SK-N-SH (cell line): ENCODE measurements around the gene SHB. TPM values are rescaled to one million over a fixed set of nuclear protein-coding genes. Genes with fewer than 3 reads are reported as not detected.

ENCODE experiments used
- CTCF ChIA-PET: fragments of 300-600, 350-600 bp; formaldehyde crosslinking; extraction: SDS; loops from one replicate; lab custom pipeline; 2021; lab: Yijun Ruan, JAX
- POLR2A ChIA-PET: fragments of 350-600 bp; sonication (Branson Sonifier 250); formaldehyde crosslinking; extraction: SDS; loops from one replicate; lab custom pipeline; 2020; ENCODE audit warnings: antibody characterized with exemption, inconsistent platforms; lab: Yijun Ruan, JAX
- DNase-seq: peaks from one replicate; pipeline ENCODE4 v3.0.0; 2012
- H2AFZ ChIP-seq: fragments of 200-600 bp; sonication (generic); 2 replicates; pipeline ENCODE4 v1.8.1; 2016; ENCODE audit warnings: antibody characterized with exemption, mild to moderate bottlenecking, low read depth
- H3F3A ChIP-seq: fragments of 200-600 bp; sonication (generic); replicated peaks from 2 replicates; pipeline ENCODE3; 2016; ENCODE audit warnings: antibody characterized with exemption, mild to moderate bottlenecking; ENCODE audit not compliant: insufficient read depth
- H3K27ac ChIP-seq, 2 experiments: fragments of 200-500 bp in 1 of 2; fragments of 200-600 bp in 1 of 2; sonication (Bioruptor generic) in 1 of 2; sonication (generic), shearing (Covaris generic) in 1 of 2; 2 replicates each; pipeline versions ENCODE4 v1.5.1 to v1.6.1; 2014 to 2016; ENCODE audit warnings: low read depth in 2 of 2, inconsistent platforms in 1 of 2, low read length in 1 of 2, mild to moderate bottlenecking in 1 of 2, mixed read lengths in 1 of 2
- H3K27me3 ChIP-seq: fragments of 200-600 bp; sonication (generic), shearing (Covaris generic); 2 replicates; pipeline ENCODE4 v1.6.1; 2016; ENCODE audit warnings: mixed run types; ENCODE audit not compliant: insufficient read depth
- H3K36me3 ChIP-seq, 2 experiments: fragments of 200-500 bp in 1 of 2; fragments of 200-600 bp in 1 of 2; sonication (Bioruptor generic) in 1 of 2; sonication (generic) in 1 of 2; replicated peaks in 1 of 2; 2 replicates each; pipeline versions ENCODE3 to v1.5.1; 2014 to 2016; ENCODE audit warnings: low read length in 1 of 2, mild to moderate bottlenecking in 1 of 2; ENCODE audit not compliant: insufficient read depth in 2 of 2, control insufficient read depth in 1 of 2
- H3K4me1 ChIP-seq, 2 experiments: fragments of 200-500 bp in 1 of 2; fragments of 200-600 bp in 1 of 2; sonication (Bioruptor generic) in 1 of 2; sonication (generic), shearing (Covaris generic) in 1 of 2; 2 replicates each; pipeline versions ENCODE4 v1.5.1 to v1.6.1; 2014 to 2016; ENCODE audit warnings: low read depth in 1 of 2, low read length in 1 of 2, mixed run types in 1 of 2; ENCODE audit not compliant: insufficient read depth in 2 of 2, control insufficient read depth in 1 of 2
- H3K4me2 ChIP-seq: fragments of 200-600 bp; sonication (generic), shearing (Covaris generic); 2 replicates; pipeline ENCODE4 v1.6.1; 2017; ENCODE audit warnings: mixed run types
- H3K4me3 ChIP-seq, 2 experiments: fragments of 200-500 bp in 1 of 2; fragments of 200-600 bp in 1 of 2; sonication (Bioruptor generic) in 1 of 2; sonication (generic), shearing (Covaris generic) in 1 of 2; 2 replicates each; pipeline versions ENCODE4 v1.5.1 to v1.8.1; 2014 to 2016; ENCODE audit warnings: low read depth in 2 of 2, inconsistent platforms in 1 of 2, low read length in 1 of 2, mild to moderate bottlenecking in 1 of 2, mixed read lengths in 1 of 2, moderate library complexity in 1 of 2
- H3K79me2 ChIP-seq: fragments of 200-600 bp; sonication (generic); 2 replicates; pipeline ENCODE4 v1.8.1; 2017; ENCODE audit warnings: mild to moderate bottlenecking; ENCODE audit not compliant: insufficient read depth
- H3K9ac ChIP-seq: fragments of 200-600 bp; sonication (generic); 2 replicates; pipeline ENCODE4 v1.6.1; 2017; ENCODE audit warnings: mixed run types
- H3K9me2 ChIP-seq: fragments of 200-600 bp; sonication (generic); 2 replicates; pipeline ENCODE4 v1.6.1; 2017; ENCODE audit warnings: mixed run types
- H3K9me3 ChIP-seq: fragments of 200-600 bp; sonication (generic); 2 replicates; pipeline ENCODE4 v1.6.1; 2017; ENCODE audit warnings: mixed run types, mild to moderate bottlenecking, moderate library complexity
- H4K20me1 ChIP-seq: fragments of 200-600 bp; sonication (generic); 2 replicates; pipeline ENCODE4 v1.6.1; 2017; ENCODE audit warnings: mild to moderate bottlenecking, mixed run types; ENCODE audit not compliant: insufficient read depth
- ELF1 ChIP-seq: IDR thresholded peaks from 2 replicates; pipeline ENCODE4 v1.4.0; 2012
- EZH2phosphoT487 ChIP-seq: fragments of 200-600 bp; sonication (generic); IDR thresholded peaks from 2 replicates; pipeline ENCODE4 v1.6.1; 2017; ENCODE audit warnings: low read depth, mixed run types, mild to moderate bottlenecking, antibody characterized with exemption, moderate library complexity, borderline replicate concordance
- JUND ChIP-seq: IDR thresholded peaks from 2 replicates; pipeline ENCODE4 v1.4.0; 2012
- MXI1 ChIP-seq: IDR thresholded peaks from 2 replicates; pipeline ENCODE4 v1.6.1; 2012; ENCODE audit warnings: mild to moderate bottlenecking, low read depth, low read length, improper control_type of control experiment
- RAD21 ChIP-seq: IDR thresholded peaks from 2 replicates; pipeline ENCODE4 v1.6.1; 2012; ENCODE audit warnings: mild to moderate bottlenecking, low read length
- RXRA ChIP-seq: IDR thresholded peaks from 2 replicates; pipeline ENCODE4 v1.4.0; 2012; ENCODE audit warnings: low read depth, mild to moderate bottlenecking, borderline replicate concordance
- SIN3A ChIP-seq: IDR thresholded peaks from 2 replicates; pipeline ENCODE4 v1.6.1; 2012; ENCODE audit warnings: low read depth, mild to moderate bottlenecking, low read length, moderate library complexity, borderline replicate concordance
- WGBS: methylation state at CpG from one replicate; pipeline ENCODE4 v1.1.6; 2017; ENCODE audit warnings: low lambda C conversion rate; 5-methylcytosine and 5-hydroxymethylcytosine counted together
- polyA plus RNA-seq, 3 experiments: library from polyadenylated mRNA; depleted of rRNA; stranded (reverse); fragments of >200 nt; gene quantifications; 2 replicates each; pipeline ENCODE4 v1.2.3, GENCODE V29; 2012
- TF ChIP-seq, protein P1 (sequence below): fragments of 200-600 bp; sonication (generic); IDR thresholded peaks from 2 replicates; pipeline ENCODE4 v1.6.1; 2017; ENCODE audit warnings: antibody characterized with exemption, mild to moderate bottlenecking, moderate library complexity
- TF ChIP-seq, protein P2 (sequence below): IDR thresholded peaks from 2 replicates; pipeline ENCODE4 v1.4.0; 2012; ENCODE audit warnings: low read depth

Gene SHB
- polyA plus RNA-seq, 1 of the 3 experiments (the other 2 are of a cell fraction) = 26.0 TPM

DNA sequence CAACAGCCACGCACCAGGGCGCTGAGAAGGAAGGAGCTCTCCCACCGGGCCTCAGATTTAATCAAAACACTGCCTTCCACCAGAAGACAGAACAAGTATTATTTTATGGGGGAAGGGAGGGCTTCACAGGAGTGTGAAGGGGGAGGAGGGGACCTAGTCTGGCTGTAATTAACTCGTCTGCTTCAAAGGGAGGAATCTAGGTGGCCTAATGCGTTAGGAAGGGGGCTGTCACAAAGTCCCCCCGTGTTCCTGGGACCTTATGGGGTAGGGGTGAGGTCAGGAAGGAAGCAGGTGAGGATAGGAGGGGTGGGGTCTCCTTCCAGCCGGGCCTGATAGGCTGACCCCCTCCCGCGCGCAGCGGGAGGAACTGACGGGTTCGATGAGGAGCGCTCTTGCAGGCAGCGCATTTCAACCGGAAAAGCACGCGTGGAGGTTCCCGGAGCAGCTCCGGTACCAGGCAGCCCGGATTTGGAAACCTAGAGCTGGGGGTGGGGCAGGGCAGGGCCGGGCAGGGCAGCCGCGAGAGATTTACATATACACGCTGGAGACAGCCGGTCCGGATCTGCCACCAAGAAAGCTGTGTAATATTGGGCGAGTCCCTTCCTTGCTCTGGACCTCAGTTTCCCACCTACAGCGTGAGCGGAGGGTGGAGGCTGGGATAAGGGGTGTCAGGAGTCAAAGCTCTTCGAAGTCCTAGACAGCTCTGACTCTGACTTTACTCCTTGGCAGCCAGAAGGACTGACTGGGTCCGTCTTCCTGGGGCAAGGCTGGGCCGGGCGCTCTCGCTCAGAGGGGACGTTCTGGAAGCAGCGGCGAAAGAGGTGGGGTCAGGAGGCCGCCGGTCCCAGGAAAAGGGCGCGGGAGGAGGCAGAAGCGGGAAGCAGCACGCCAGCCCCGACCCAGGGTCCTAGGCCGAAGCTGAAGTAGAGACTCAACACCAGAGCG, 1.8 kb downstream of the SHB start:
- Histone ChIP-seq H3K9ac (peak overlapping the region; percentile 94), H2AFZ (no peak overlapping the region), H3F3A (peaks cover 14% of the 10 kb centered on the region), H3K4me1 (peaks cover 36 to 63% of the 10 kb centered on the region in 2 experiments; a peak in 3 of 4 replicates), H3K36me3 (peaks cover 0 to 6% of the 10 kb centered on the region in 2 experiments), H3K4me3 (peak overlapping the region; percentile 68 to 78), H3K79me2 (peaks cover 68% of the 10 kb centered on the region), H3K27ac (peak overlapping the region; percentile 57 to 91), H3K27me3 (no peaks in the 10 kb centered on the region), H3K9me2 (no peaks in the 10 kb centered on the region), H3K9me3 (no peaks in the 10 kb centered on the region), H4K20me1 (peaks cover 62% of the 10 kb centered on the region), H3K4me2 (peak overlapping the region; percentile 83)
- POLR2A ChIA-PET = interaction anchor here (1.2 to 1.9 kb wide), 2 partner anchors 44 to 49 kb away, joined by 3 to 7 read pairs; no protein-coding TSS in a partner anchor
- WGBS = 4% methylated on average over 35 of the region's 47 CpGs
- peak; percentile 28; the same call in 1 of the 2 replicates for TF ChIP-seq MXI1
- no peak for TF ChIP-seq JUND
- CTCF ChIA-PET = interaction anchor here (0.9 to 2.2 kb wide), 15 partner anchors 15 to 297 kb away, joined by 3 to 15 read pairs (median 3); no protein-coding TSS in a partner anchor
- DNase-seq = peak; percentile 56

DNA sequence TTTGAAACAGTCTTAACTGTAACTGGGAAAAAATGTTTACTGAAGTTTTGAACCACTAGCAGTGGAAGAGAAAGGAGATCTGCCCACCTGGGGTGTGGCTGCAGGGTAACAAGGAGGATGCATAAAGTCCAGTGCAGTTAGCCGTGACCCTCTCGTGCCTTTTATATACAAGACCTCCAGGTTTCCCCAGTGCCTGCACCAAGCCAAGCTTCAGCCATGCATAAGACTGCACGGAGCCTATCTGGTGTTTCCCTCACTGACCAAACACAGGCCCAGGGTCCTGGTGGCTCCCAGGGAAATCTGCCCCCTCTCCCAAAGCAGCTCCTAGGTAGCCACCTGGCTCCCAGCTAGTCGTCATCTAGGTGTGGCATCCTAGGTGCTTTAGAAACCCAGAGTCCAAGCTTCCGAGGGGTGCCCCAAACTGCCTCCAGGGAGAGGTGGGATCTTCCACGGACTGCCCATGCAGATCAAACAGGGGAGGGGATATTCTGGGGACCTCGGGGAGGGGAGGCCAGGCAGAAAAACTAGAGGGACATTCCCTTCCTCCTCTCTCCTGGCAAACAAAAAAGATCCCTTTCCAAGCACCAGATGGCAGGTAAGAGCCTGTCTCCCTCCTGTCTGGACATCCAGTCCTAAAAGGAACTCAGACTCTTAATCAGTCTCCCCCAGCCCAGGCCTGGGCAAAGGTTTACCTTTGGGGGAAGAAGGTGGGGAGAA, 2.7 kb downstream of the SHB start:
- Histone ChIP-seq H3K79me2 (peaks cover 76% of the 10 kb centered on the region), H3K9ac (peak overlapping the region; percentile 94), H3K4me1 (peaks cover 42 to 68% of the 10 kb centered on the region in 2 experiments; a peak in 3 of 4 replicates)
- TF ChIP-seq SIN3A = no peak
- no peak for TF ChIP-seq RXRA
- TF ChIP-seq, protein P1, sequence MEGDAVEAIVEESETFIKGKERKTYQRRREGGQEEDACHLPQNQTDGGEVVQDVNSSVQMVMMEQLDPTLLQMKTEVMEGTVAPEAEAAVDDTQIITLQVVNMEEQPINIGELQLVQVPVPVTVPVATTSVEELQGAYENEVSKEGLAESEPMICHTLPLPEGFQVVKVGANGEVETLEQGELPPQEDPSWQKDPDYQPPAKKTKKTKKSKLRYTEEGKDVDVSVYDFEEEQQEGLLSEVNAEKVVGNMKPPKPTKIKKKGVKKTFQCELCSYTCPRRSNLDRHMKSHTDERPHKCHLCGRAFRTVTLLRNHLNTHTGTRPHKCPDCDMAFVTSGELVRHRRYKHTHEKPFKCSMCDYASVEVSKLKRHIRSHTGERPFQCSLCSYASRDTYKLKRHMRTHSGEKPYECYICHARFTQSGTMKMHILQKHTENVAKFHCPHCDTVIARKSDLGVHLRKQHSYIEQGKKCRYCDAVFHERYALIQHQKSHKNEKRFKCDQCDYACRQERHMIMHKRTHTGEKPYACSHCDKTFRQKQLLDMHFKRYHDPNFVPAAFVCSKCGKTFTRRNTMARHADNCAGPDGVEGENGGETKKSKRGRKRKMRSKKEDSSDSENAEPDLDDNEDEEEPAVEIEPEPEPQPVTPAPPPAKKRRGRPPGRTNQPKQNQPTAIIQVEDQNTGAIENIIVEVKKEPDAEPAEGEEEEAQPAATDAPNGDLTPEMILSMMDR = 0 out of 2 replicates have a peak, but pooled peaks have one; percentile 25
- no peak for TF ChIP-seq MXI1
- TF ChIP-seq, protein P2, sequence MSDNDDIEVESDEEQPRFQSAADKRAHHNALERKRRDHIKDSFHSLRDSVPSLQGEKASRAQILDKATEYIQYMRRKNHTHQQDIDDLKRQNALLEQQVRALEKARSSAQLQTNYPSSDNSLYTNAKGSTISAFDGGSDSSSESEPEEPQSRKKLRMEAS = no peak
- TF ChIP-seq RAD21 = peak; percentile 11; the same call in 1 of the 2 replicates
- TF ChIP-seq EZH2phosphoT487 = no peak
- no peak for TF ChIP-seq ELF1
- TF ChIP-seq, all 33 proteins: peak for 2
- H4K20me1 ChIP-seq = peaks cover 70% of the 10 kb centered on the region
- no peaks in the 10 kb centered on the region for H3K9me2 ChIP-seq
- H3K9me3 ChIP-seq = no peaks in the 10 kb centered on the region
- POLR2A ChIA-PET = interaction anchor here (1.2 kb wide), 1 partner anchor 48 kb away, joined by 3 read pairs; no protein-coding TSS in a partner anchor
- DNase-seq = no peak
- peak overlapping the region; percentile 68 to 78 for H3K4me3 ChIP-seq
- H3K36me3 ChIP-seq = peaks cover 4 to 6% of the 10 kb centered on the region in 2 experiments
- peak overlapping the region; percentile 83 for H3K4me2 ChIP-seq
- CTCF ChIA-PET = interaction anchor here (0.9 to 2.2 kb wide), 14 partner anchors 14 to 298 kb away, joined by 3 to 15 read pairs (median 3); no protein-coding TSS in a partner anchor
- H2AFZ ChIP-seq = no peak overlapping the region
- peaks cover 7% of the 10 kb centered on the region for H3F3A ChIP-seq
- no peaks in the 10 kb centered on the region for H3K27me3 ChIP-seq
- 49% methylated on average over 6 of the region's 7 CpGs for WGBS
- H3K27ac ChIP-seq = peak overlapping the region; percentile 57 to 91; a peak in 3 of 4 replicates
